ENCODE results near the gene VSIG10L. TPM values are rescaled to one million over a fixed set of nuclear protein-coding genes. Genes with fewer than 3 reads are reported as not detected.
A peak's percentile ranks its signal among the peaks of the same experiment; 100 is the strongest.

VSIG10L gene
- total RNA-seq (1 to 10 TPM; 3.3 to 3.6 TPM), polyA plus RNA-seq (0.29 TPM)

DNA sequence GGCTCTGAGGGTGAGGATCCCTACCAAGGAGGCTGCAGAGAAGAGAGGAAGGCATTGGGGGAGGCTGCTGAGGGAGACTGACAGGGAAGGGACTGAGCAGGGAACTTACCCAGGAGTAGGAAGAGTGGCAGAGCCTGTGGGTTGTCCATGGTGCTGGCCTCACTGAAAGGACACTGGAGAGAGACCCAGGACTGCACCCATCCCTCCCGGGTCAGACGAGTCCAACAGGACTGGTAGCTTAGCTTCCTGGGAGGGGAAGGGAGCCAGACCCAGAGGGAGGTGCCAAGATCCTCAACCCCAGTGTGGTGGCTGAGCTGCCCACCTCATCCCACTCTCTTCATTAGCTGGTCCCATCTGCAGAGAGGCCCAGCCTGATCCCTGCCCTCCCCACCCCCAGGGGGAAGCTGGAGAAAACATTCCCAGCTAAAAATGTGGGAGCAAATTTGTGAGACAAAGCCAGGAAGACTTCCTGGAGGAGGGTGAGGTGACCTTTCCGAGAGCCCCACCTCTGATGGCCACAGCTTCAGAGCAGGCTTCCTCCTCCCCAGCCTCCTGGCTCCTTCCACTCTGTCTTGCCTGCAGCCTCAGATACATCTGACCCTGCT is at the start of gene VSIG10L:
TSS of gene VSIG10L (minus strand) at position 164 of the 605 bp plus-strand sequence. CDS start at position 149, 15 bp downstream.
- H3K27me3 ChIP-seq (ENCODE audit: insufficient read depth, low read length, poor library complexity, severe bottlenecking), result no peaks in the 10 kb centered on the region
- Mint-ChIP-seq H3K9me3 (no peaks in the 10 kb centered on the region), H3K27me3 (no peaks in the 10 kb centered on the region), H3K36me3 (peaks cover 0 to 20% (median 3%) of the 10 kb centered on the region in 3 donors), H3K4me3 (peak within 1 kb of the TSS; percentile 51 to 84 (median 71)), H3K27ac (peak within 1 kb of the TSS; percentile 8 to 93 (median 84)), H3K4me1 (peaks cover 14 to 26% (median 25%) of the 10 kb centered on the region in 3 donors)
- H3K36me3 ChIP-seq (ENCODE audit: insufficient read depth, low read length), result peaks cover 10% of the 10 kb centered on the region
- DNase-seq, result peak in 1 of 5 donors; percentile 36
- H3K9me3 ChIP-seq (ENCODE audit: low read length), result no peaks in the 10 kb centered on the region
- ChIA-PET CTCF (interaction anchor here (0.9 to 3.2 kb wide), 6 partner anchors 23 to 79 kb away, joined by 3 to 20 read pairs (median 6); no protein-coding TSS in a partner anchor), POLR2A (no interaction called here)
- peak within 1 kb of the TSS; percentile 43 for H3K27ac ChIP-seq (ENCODE audit: low read depth, low read length)
- peaks cover 15% of the 10 kb centered on the region for H3K4me1 ChIP-seq (ENCODE audit: insufficient read depth, low read length)
- no peak within 1 kb of the TSS for H3K4me3 ChIP-seq (ENCODE audit: low read length)

- Mint-ChIP-seq H3K27me3 (peaks cover 0 to 2% of the 10 kb centered on the region in 2 donors), H3K4me1 (peaks cover 53 to 62% (median 59%) of the 10 kb centered on the region in 3 donors), H3K4me3 (peak overlapping the region in 5 of 7 donors; percentile 1 to 54 (median 27)), H3K27ac (peak overlapping the region in 5 of 8 donors; percentile 10 to 79 (median 61)), H3K36me3 (no peaks in the 10 kb centered on the region), H3K9me3 (no peaks in the 10 kb centered on the region)
- H3K9me3 ChIP-seq (ENCODE audit: low read length), result no peaks in the 10 kb centered on the region
- DNase-seq, result no peak
- CTCF ChIA-PET, result no interaction called here
- H3K36me3 ChIP-seq (ENCODE audit: insufficient read depth, low read length), result no peaks in the 10 kb centered on the region
- H3K27me3 ChIP-seq (ENCODE audit: insufficient read depth, low read length, poor library complexity, severe bottlenecking), result no peaks in the 10 kb centered on the region
- POLR2A ChIA-PET, result no interaction called here
- peak overlapping the region; percentile 58 for H3K27ac ChIP-seq (ENCODE audit: low read depth, low read length)
- H3K4me3 ChIP-seq (ENCODE audit: low read length), result no peak overlapping the region
- H3K4me1 ChIP-seq (ENCODE audit: insufficient read depth, low read length), result peaks cover 29% of the 10 kb centered on the region
Observed at GRCh38 chr19:51391073-51391611, 49.2 kb upstream of the VSIG10L start.

- CTCF ChIA-PET, result no interaction called here
Observed at GRCh38 chr19:51389143-51389542, 47.2 kb upstream of the VSIG10L start.

GRCh38 chr19:51387924-51388389 is 46.0 kb upstream of the VSIG10L start, which contains the start of gene LIM2:
Gene LIM2 (minus strand): TSS chr19:51387974. CDS start chr19:51387443, 531 bp downstream.
- H3K4me1 Mint-ChIP-seq, result peaks cover 30 to 40% (median 35%) of the 10 kb centered on the region in 3 donors
- H3K27me3 ChIP-seq (ENCODE audit: insufficient read depth, low read length, poor library complexity, severe bottlenecking), result no peaks in the 10 kb centered on the region
- ChIA-PET POLR2A (no interaction called here), CTCF (interaction anchor here (1.0 to 1.8 kb wide), 3 partner anchors 10 to 20 kb away, joined by 3 to 5 read pairs (median 3); no protein-coding TSS in a partner anchor)
- peak within 1 kb of the TSS; percentile 60 to 90 (median 81) for H3K4me3 Mint-ChIP-seq
- peak within 1 kb of the TSS; percentile 38 for H3K27ac ChIP-seq (ENCODE audit: low read depth, low read length)
- peak within 1 kb of the TSS; percentile 43 to 97 (median 88) for H3K27ac Mint-ChIP-seq
- no peaks in the 10 kb centered on the region for H3K36me3 ChIP-seq (ENCODE audit: insufficient read depth, low read length)
- no peak for DNase-seq
- H3K36me3 Mint-ChIP-seq, result no peaks in the 10 kb centered on the region
- peak within 1 kb of the TSS; percentile 27 for H3K4me3 ChIP-seq (ENCODE audit: low read length)
- no peaks in the 10 kb centered on the region for H3K9me3 Mint-ChIP-seq
- H3K27me3 Mint-ChIP-seq, result no peaks in the 10 kb centered on the region
- H3K4me1 ChIP-seq (ENCODE audit: insufficient read depth, low read length), result peaks cover 11% of the 10 kb centered on the region
- no peaks in the 10 kb centered on the region for H3K9me3 ChIP-seq (ENCODE audit: low read length)

More at GRCh38 chr19:51389143-51389542, 47.2 kb upstream of the VSIG10L start:
- Mint-ChIP-seq H3K9me3 (no peaks in the 10 kb centered on the region), H3K4me3 (peak overlapping the region in 4 of 7 donors; percentile 23 to 81 (median 66)), H3K27ac (peak overlapping the region in 4 of 8 donors; percentile 33 to 78 (median 64)), H3K27me3 (no peaks in the 10 kb centered on the region), H3K4me1 (peaks cover 36 to 46% (median 42%) of the 10 kb centered on the region in 3 donors), H3K36me3 (no peaks in the 10 kb centered on the region)
- POLR2A ChIA-PET, result no interaction called here
- Histone ChIP-seq H3K9me3 (ENCODE audit: low read length) (no peaks in the 10 kb centered on the region), H3K27me3 (ENCODE audit: insufficient read depth, low read length, poor library complexity, severe bottlenecking) (no peaks in the 10 kb centered on the region), H3K36me3 (ENCODE audit: insufficient read depth, low read length) (no peaks in the 10 kb centered on the region), H3K27ac (ENCODE audit: low read depth, low read length) (no peak overlapping the region), H3K4me3 (ENCODE audit: low read length) (no peak overlapping the region), H3K4me1 (ENCODE audit: insufficient read depth, low read length) (peaks cover 16% of the 10 kb centered on the region)
- no peak for DNase-seq

DNA sequence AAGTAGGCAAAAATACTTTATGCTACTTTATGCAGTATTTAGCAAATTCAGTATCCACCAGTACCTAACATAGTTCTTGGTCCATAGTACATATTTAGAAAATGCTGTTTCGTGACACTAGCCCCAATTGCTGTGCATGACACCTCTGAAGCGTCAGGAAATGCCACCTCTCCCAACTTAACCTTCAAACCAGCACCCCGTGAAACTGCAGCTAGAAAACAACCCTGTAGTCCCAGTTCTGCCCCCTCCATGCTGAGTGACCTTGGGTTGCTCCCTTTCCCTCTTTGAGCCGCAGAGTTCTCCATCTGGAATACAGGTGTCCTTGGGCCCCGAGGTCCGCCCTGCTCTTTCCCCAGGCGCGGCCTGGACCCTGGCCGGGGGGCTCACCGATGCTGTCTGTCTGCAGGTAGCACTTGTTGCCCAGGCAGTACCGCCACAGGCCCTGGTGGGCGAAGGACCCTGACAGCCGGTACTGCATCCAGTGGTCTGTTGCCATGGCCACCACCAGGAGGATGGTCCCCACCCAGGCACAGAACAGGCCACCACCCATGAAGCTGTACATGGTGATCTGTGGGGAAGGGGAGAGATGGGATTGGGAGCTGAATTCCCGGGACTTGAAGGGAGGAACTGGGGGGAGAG is 45.1 kb upstream of the VSIG10L start:
- peaks cover 31 to 40% (median 35%) of the 10 kb centered on the region in 3 donors for H3K4me1 Mint-ChIP-seq
- peak overlapping the region; percentile 17 to 97 (median 88) for H3K27ac Mint-ChIP-seq
- no peaks in the 10 kb centered on the region for H3K36me3 Mint-ChIP-seq
- Histone ChIP-seq H3K4me3 (ENCODE audit: low read length) (peak overlapping the region; percentile 27), H3K36me3 (ENCODE audit: insufficient read depth, low read length) (no peaks in the 10 kb centered on the region), H3K4me1 (ENCODE audit: insufficient read depth, low read length) (peaks cover 11% of the 10 kb centered on the region), H3K9me3 (ENCODE audit: low read length) (no peaks in the 10 kb centered on the region), H3K27me3 (ENCODE audit: insufficient read depth, low read length, poor library complexity, severe bottlenecking) (no peaks in the 10 kb centered on the region), H3K27ac (ENCODE audit: low read depth, low read length) (peak overlapping the region; percentile 38)
- ChIA-PET CTCF (interaction anchor here (1.0 to 1.8 kb wide), 4 partner anchors 9 to 21 kb away, joined by 3 to 5 read pairs (median 3); no protein-coding TSS in a partner anchor), POLR2A (no interaction called here)
- no peaks in the 10 kb centered on the region for H3K9me3 Mint-ChIP-seq
- peak overlapping the region; percentile 60 to 90 (median 81) for H3K4me3 Mint-ChIP-seq
- no peaks in the 10 kb centered on the region for H3K27me3 Mint-ChIP-seq
- DNase-seq, result peak in 1 of 5 donors; percentile 28

DNA sequence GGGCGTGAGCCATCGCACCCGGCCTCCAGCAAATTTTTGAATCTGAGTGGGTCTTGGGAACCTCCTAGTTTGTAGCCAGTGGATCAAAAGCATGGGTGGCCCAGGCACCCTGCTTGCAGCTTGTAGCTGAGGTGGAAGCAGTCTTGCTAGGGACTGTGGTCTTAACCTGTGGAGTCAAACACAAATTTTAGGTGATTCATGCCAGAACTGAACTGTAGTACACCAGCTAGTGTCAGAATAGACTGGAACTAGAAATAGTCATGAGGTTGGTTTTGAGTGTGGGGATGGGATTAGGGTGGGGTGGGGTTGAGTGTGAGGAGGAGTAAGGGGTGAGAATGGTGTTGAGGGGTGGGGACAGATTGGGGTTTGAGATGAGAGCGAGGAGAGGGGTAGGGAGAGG is 40.1 kb upstream of the VSIG10L start:
- Histone ChIP-seq H3K27me3 (ENCODE audit: insufficient read depth, low read length, poor library complexity, severe bottlenecking) (no peaks in the 10 kb centered on the region), H3K27ac (ENCODE audit: low read depth, low read length) (no peak overlapping the region), H3K4me1 (ENCODE audit: insufficient read depth, low read length) (peaks cover 7% of the 10 kb centered on the region), H3K36me3 (ENCODE audit: insufficient read depth, low read length) (no peaks in the 10 kb centered on the region), H3K4me3 (ENCODE audit: low read length) (no peak overlapping the region), H3K9me3 (ENCODE audit: low read length) (no peaks in the 10 kb centered on the region)
- ChIA-PET CTCF (interaction anchor here (0.9 to 1.4 kb wide), 3 partner anchors 10 to 25 kb away, joined by 3 read pairs; partner anchors contain the start of gene CLDND2), POLR2A (interaction anchor here (1.5 kb wide), 1 partner anchor 12 kb away, joined by 3 read pairs; no protein-coding TSS in a partner anchor)
- H3K4me3 Mint-ChIP-seq, result no peak overlapping the region
- no peak overlapping the region for H3K27ac Mint-ChIP-seq
- no peak for DNase-seq
- no peaks in the 10 kb centered on the region for H3K36me3 Mint-ChIP-seq
- peaks cover 20 to 40% (median 29%) of the 10 kb centered on the region in 3 donors for H3K4me1 Mint-ChIP-seq
- H3K27me3 Mint-ChIP-seq, result no peaks in the 10 kb centered on the region
- peaks cover 0 to 3% (median 0%) of the 10 kb centered on the region in 5 donors for H3K9me3 Mint-ChIP-seq

DNA sequence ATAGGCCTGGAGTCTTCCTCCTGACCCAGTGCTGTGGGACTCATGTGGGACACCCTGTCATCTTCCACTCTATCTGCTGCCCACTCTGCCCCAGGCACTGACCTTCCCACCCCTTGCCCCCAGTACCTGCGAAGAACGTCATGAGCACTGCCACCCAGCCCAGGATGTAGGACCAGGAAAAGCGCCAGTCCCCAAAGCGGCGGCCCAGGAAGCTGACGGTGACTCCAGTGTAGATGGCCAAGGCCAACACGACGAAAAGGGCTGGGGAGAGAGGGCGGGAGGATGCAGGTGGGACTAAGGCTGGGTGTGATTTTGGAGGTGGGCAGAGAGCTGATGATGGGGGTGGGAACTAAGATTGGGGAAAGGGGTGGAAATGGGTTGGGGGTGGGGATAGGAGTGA is 38.4 kb upstream of the VSIG10L start:
- Mint-ChIP-seq H3K4me3 (peak overlapping the region in 3 of 7 donors; percentile 12 to 47 (median 26)), H3K36me3 (no peaks in the 10 kb centered on the region), H3K4me1 (peaks cover 32 to 47% (median 40%) of the 10 kb centered on the region in 3 donors), H3K9me3 (peaks cover 0 to 3% (median 0%) of the 10 kb centered on the region in 5 donors), H3K27me3 (no peaks in the 10 kb centered on the region), H3K27ac (peak overlapping the region in 5 of 8 donors; percentile 13 to 85 (median 37))
- no peaks in the 10 kb centered on the region for H3K36me3 ChIP-seq (ENCODE audit: insufficient read depth, low read length)
- H3K9me3 ChIP-seq (ENCODE audit: low read length), result no peaks in the 10 kb centered on the region
- no peak overlapping the region for H3K27ac ChIP-seq (ENCODE audit: low read depth, low read length)
- ChIA-PET CTCF (no interaction called here), POLR2A (interaction anchor here (1.1 to 1.5 kb wide), 2 partner anchors 10 to 14 kb away, joined by 3 read pairs; no protein-coding TSS in a partner anchor)
- peaks cover 15% of the 10 kb centered on the region for H3K4me1 ChIP-seq (ENCODE audit: insufficient read depth, low read length)
- no peaks in the 10 kb centered on the region for H3K27me3 ChIP-seq (ENCODE audit: insufficient read depth, low read length, poor library complexity, severe bottlenecking)
- no peak for DNase-seq
- no peak overlapping the region for H3K4me3 ChIP-seq (ENCODE audit: low read length)

Data from CD8-positive, alpha-beta memory T cell (primary cell).